ENCODE results near the gene TLE1. TPM values are rescaled to one million over a fixed set of nuclear protein-coding genes. Genes with fewer than 3 reads are reported as not detected.

TLE1 gene
- polyA plus RNA-seq, 3 donors = 0.46 to 2.5 (median 1.2) TPM

DNA sequence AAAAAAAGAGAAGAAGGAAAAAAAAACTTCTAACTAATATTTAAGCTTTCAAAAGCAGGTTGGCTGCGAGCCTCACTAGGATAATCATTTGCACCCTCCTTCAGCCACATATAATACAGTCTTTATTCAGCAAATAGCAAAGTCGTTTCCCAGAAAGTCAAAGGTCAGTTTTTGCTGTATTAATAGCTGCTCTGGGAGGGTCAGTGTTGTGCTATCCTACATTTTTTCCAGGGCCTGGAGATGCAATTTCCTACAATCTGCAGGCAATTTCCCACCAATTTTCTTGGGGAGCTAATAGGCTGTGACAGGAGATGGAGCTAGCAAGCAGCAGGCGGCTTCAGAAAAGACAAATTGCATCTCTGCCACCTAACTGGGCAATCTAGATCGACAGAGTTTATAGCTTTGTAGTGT is 136.8 kb downstream of the TLE1 start:
- H3K9ac ChIP-seq (ENCODE audit: insufficient read depth, low read length, poor library complexity, severe bottlenecking) = no peak overlapping the region
- H3K4me3 Mint-ChIP-seq = no peak overlapping the region
- H3K9me3 ChIP-seq (replicated peaks in 1 of 2; ENCODE audit: control insufficient read depth in 1 of 2, insufficient read depth in 1 of 2, low read length in 2 of 2) = no peaks in the 10 kb centered on the region
- H3K4me1 ChIP-seq (ENCODE audit: control insufficient read depth in 1 of 2, insufficient read depth in 2 of 2, low read length in 2 of 2) = no peaks in the 10 kb centered on the region
- no peaks in the 10 kb centered on the region for H4K20me1 ChIP-seq (ENCODE audit: insufficient read depth, low read length)
- H3K36me3 Mint-ChIP-seq = no peaks in the 10 kb centered on the region
- H3K79me2 ChIP-seq (ENCODE audit: insufficient read depth, low read length) = no peaks in the 10 kb centered on the region
- H3K27ac ChIP-seq (ENCODE audit: low read depth in 1 of 2, low read length in 2 of 2) = no peak overlapping the region
- H3K4me1 Mint-ChIP-seq = no peaks in the 10 kb centered on the region
- no peak overlapping the region for H2AFZ ChIP-seq (ENCODE audit: insufficient read depth, low read depth, low read length, poor library complexity, severe bottlenecking)
- intact Hi-C loops (cut with micrococcal nuclease) = no loop called here
- no peak overlapping the region for H3K27ac Mint-ChIP-seq
- no peak for TF ChIP-seq CTCF (IDR thresholded peaks at IDR 0.05)
- no peaks in the 10 kb centered on the region for H3K27me3 ChIP-seq (ENCODE audit: control insufficient read depth in 2 of 2, insufficient read depth in 2 of 2, low read length in 2 of 2)
- H3K4me3 ChIP-seq (replicated peaks in 1 of 3; ENCODE audit: low read depth in 2 of 3, low read length in 3 of 3) = no peak overlapping the region
- H3K9me3 Mint-ChIP-seq = peaks cover 0 to 2% (median 0%) of the 10 kb centered on the region in 7 donors
- H3K36me3 ChIP-seq (replicated peaks in 1 of 2; ENCODE audit: control insufficient read depth in 1 of 2, insufficient read depth in 2 of 2, low read length in 2 of 2) = no peaks in the 10 kb centered on the region
- H3K4me2 ChIP-seq (replicated peaks; ENCODE audit: extremely low read depth, low read length, poor library complexity, severe bottlenecking) = no peak overlapping the region
- peaks cover 2 to 5% (median 3%) of the 10 kb centered on the region in 3 donors for H3K27me3 Mint-ChIP-seq (ENCODE audit: low read depth in 3 of 3)
- 100% methylated on average over 3 of the region's 4 CpGs for WGBS (ENCODE audit: insufficient coverage)
- DNase-seq = no peak

GRCh38 chr9:81550207-81550583 is 139.2 kb downstream of the TLE1 start:
- no peaks in the 10 kb centered on the region for H4K20me1 ChIP-seq (ENCODE audit: insufficient read depth, low read length)
- no peak for TF ChIP-seq CTCF (IDR thresholded peaks at IDR 0.05)

More at GRCh38 chr9:81550207-81550583, 139.2 kb downstream of the TLE1 start:
- H3K27me3 ChIP-seq (ENCODE audit: control insufficient read depth in 2 of 2, insufficient read depth in 2 of 2, low read length in 2 of 2) = no peaks in the 10 kb centered on the region
- no peak overlapping the region for H3K9ac ChIP-seq (ENCODE audit: insufficient read depth, low read length, poor library complexity, severe bottlenecking)
- no peaks in the 10 kb centered on the region for H3K36me3 Mint-ChIP-seq
- H3K27ac ChIP-seq (ENCODE audit: low read depth in 1 of 2, low read length in 2 of 2) = no peak overlapping the region
- no peaks in the 10 kb centered on the region for H3K9me3 ChIP-seq (replicated peaks in 1 of 2; ENCODE audit: control insufficient read depth in 1 of 2, insufficient read depth in 1 of 2, low read length in 2 of 2)
- H3K4me1 ChIP-seq (ENCODE audit: control insufficient read depth in 1 of 2, insufficient read depth in 2 of 2, low read length in 2 of 2) = no peaks in the 10 kb centered on the region
- H3K79me2 ChIP-seq (ENCODE audit: insufficient read depth, low read length) = no peaks in the 10 kb centered on the region
- H3K4me3 Mint-ChIP-seq = no peak overlapping the region
- H3K27ac Mint-ChIP-seq = no peak overlapping the region
- H3K4me3 ChIP-seq (replicated peaks in 1 of 3; ENCODE audit: low read depth in 2 of 3, low read length in 3 of 3) = no peak overlapping the region
- no peak overlapping the region for H2AFZ ChIP-seq (ENCODE audit: insufficient read depth, low read depth, low read length, poor library complexity, severe bottlenecking)
- DNase-seq = no peak
- WGBS (ENCODE audit: insufficient coverage) = 90% methylated on average over 2 of the region's 3 CpGs
- H3K36me3 ChIP-seq (replicated peaks in 1 of 2; ENCODE audit: control insufficient read depth in 1 of 2, insufficient read depth in 2 of 2, low read length in 2 of 2) = no peaks in the 10 kb centered on the region
- H3K9me3 Mint-ChIP-seq = no peaks in the 10 kb centered on the region
- intact Hi-C loops (cut with micrococcal nuclease) = no loop called here
- no peaks in the 10 kb centered on the region for H3K4me1 Mint-ChIP-seq
- no peak overlapping the region for H3K4me2 ChIP-seq (replicated peaks; ENCODE audit: extremely low read depth, low read length, poor library complexity, severe bottlenecking)
- H3K27me3 Mint-ChIP-seq (ENCODE audit: low read depth in 3 of 3) = peaks cover 1 to 5% (median 2%) of the 10 kb centered on the region in 3 donors
